Subcutaneous adipose tissue (tissue), 4 donors: ENCODE results near the gene FOXP1. TPM values are rescaled to one million over a fixed set of nuclear protein-coding genes. Genes with fewer than 3 reads are reported as not detected.

ENCODE experiments used
- CTCF ChIP-seq: fragments of 450-650 bp; IDR thresholded peaks from one replicate; pipeline ENCODE4 v1.5.1; 2016; ENCODE audit warnings: low read depth, mild to moderate bottlenecking, control low read depth, antibody characterized with exemption, moderate library complexity
- total RNA-seq, 4 donors: library from RNA; depleted of rRNA; stranded (reverse); fragments of >200 nt; gene quantifications; one replicate each; pipeline ENCODE4 v1.1.0, GENCODE V29; 2016

Gene FOXP1
- total RNA-seq, 4 donors from 2014 or later = 70.5 to 96.7 (median 88.0) TPM

GRCh38 chr3:71532639-71533395, 50.7 kb downstream of the FOXP1 start:
- no peak for TF ChIP-seq CTCF

- TF ChIP-seq CTCF = no peak
Observed at GRCh38 chr3:71530903-71531530, 52.5 kb downstream of the FOXP1 start.

- no peak for TF ChIP-seq CTCF
Observed at GRCh38 chr3:71528816-71529215, 54.7 kb downstream of the FOXP1 start.

- no peak for TF ChIP-seq CTCF
Observed at GRCh38 chr3:71525391-71525790, 58.1 kb downstream of the FOXP1 start.

- no peak for TF ChIP-seq CTCF
Observed at GRCh38 chr3:71524672-71525071, 58.9 kb downstream of the FOXP1 start.

- TF ChIP-seq CTCF = no peak
Observed at GRCh38 chr3:71523628-71524027, 59.9 kb downstream of the FOXP1 start.

GRCh38 chr3:71521940-71522876, 61.3 kb downstream of the FOXP1 start:
- no peak for TF ChIP-seq CTCF
